NB4 (cell line): ENCODE results near the gene IL21R.

Source experiments
- DNase-seq: peaks from one replicate; pipeline ENCODE4 v3.0.0; 2010; ENCODE audit warnings: low read depth
- H3K4me3 ChIP-seq: one replicate; pipeline ENCODE4 v1.5.1; 2011; ENCODE audit warnings: mild to moderate bottlenecking, low read depth, low read length, moderate library complexity
- MYC ChIP-seq: IDR thresholded peaks from 2 replicates; pipeline ENCODE4 v1.6.1; 2011; ENCODE audit warnings: low read depth, low read length
- POLR2A ChIP-seq: IDR thresholded peaks from 2 replicates; pipeline ENCODE4 v1.6.1; 2011; ENCODE audit warnings: mild to moderate bottlenecking; ENCODE audit not compliant: insufficient read length; ENCODE audit errors: extremely low read depth
- TF ChIP-seq, protein P1 (sequence below): IDR thresholded peaks from 2 replicates; pipeline ENCODE4 v1.6.1; 2011; ENCODE audit warnings: low read depth, low read length
- TF ChIP-seq, protein P2 (sequence below): IDR thresholded peaks from one replicate; pipeline ENCODE4 v1.5.1; 2012; ENCODE audit warnings: low read depth, low read length

Gene IL21R

GRCh38 chr16:27439271-27440018, 37.5 kb downstream of the IL21R start:
- DNase-seq = no peak
- no peak overlapping the region for H3K4me3 ChIP-seq
- TF ChIP-seq, protein P1, sequence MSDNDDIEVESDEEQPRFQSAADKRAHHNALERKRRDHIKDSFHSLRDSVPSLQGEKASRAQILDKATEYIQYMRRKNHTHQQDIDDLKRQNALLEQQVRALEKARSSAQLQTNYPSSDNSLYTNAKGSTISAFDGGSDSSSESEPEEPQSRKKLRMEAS = no peak
- TF ChIP-seq, protein P2, sequence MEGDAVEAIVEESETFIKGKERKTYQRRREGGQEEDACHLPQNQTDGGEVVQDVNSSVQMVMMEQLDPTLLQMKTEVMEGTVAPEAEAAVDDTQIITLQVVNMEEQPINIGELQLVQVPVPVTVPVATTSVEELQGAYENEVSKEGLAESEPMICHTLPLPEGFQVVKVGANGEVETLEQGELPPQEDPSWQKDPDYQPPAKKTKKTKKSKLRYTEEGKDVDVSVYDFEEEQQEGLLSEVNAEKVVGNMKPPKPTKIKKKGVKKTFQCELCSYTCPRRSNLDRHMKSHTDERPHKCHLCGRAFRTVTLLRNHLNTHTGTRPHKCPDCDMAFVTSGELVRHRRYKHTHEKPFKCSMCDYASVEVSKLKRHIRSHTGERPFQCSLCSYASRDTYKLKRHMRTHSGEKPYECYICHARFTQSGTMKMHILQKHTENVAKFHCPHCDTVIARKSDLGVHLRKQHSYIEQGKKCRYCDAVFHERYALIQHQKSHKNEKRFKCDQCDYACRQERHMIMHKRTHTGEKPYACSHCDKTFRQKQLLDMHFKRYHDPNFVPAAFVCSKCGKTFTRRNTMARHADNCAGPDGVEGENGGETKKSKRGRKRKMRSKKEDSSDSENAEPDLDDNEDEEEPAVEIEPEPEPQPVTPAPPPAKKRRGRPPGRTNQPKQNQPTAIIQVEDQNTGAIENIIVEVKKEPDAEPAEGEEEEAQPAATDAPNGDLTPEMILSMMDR = no peak
- TF ChIP-seq MYC (no peak), POLR2A (no peak)

DNA sequence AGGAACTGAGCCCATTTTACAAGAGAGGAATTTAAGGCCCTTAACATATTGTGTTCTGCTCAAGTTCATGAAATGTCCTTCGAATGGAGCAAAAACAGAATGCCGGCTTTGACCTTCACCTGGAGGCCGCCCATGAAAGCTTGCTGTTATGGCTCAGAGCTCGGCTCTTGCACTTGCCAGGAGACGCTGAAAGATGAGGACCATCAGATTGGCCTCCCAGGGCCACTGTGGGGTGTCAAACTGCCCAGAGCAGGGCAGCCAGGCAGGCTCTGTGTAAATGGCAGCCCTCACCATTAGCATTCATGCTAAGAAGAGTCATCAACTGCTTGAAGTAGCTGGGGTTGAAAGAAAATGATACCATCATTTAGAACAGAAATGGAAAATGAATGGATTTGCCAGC, 39.3 kb downstream of the IL21R start:
- no peak for DNase-seq
- H3K4me3 ChIP-seq = no peak overlapping the region
- TF ChIP-seq, protein P2 = no peak
- TF ChIP-seq POLR2A = no peak

DNA sequence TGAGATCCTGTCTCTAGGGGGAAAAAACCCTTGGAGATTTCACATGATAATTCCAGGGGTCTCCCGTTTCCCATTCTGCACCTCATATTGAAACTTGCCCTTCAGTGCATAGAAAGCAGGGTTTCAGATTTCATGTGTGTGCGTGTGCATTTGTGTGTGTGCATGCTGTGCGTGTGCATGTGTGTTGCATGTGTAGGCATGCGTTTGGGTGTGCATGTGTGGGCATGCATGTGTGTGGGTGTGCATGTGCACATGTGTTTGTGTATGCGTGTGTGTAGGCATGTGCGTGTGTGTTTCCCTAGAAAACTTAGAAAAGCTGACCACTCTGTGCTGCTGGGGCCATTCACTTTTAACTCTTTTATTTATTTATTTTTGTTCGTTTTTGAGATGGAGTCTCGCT, 40.0 kb downstream of the IL21R start:
- H3K4me3 ChIP-seq = no peak overlapping the region
- TF ChIP-seq, protein P2 = no peak
- TF ChIP-seq, protein P1 = no peak
- TF ChIP-seq POLR2A = no peak
- no peak for TF ChIP-seq MYC
- DNase-seq = no peak

- no peak for TF ChIP-seq POLR2A
- TF ChIP-seq, protein P1 = no peak
- TF ChIP-seq, protein P2 = no peak
- TF ChIP-seq MYC = no peak
- no peak for DNase-seq
- no peak overlapping the region for H3K4me3 ChIP-seq
Observed at GRCh38 chr16:27444015-27444414, 42.0 kb downstream of the IL21R start.

DNA sequence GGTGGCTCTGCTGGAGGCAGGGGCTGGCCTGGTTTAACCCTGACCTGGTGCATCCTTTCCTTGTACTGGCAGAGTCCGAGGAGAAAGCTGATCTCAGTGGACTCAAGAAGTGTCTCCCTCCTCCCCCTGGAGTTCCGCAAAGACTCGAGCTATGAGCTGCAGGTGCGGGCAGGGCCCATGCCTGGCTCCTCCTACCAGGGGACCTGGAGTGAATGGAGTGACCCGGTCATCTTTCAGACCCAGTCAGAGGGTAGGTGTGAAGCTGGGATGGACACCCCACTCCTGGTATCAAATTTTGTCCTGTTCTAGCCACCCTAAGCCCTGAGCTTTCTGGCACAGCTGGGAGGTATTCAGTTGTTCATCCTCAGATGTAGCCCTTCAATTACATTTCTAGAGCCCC, 42.5 kb downstream of the IL21R start:
- TF ChIP-seq MYC = no peak
- TF ChIP-seq, protein P1 = no peak
- TF ChIP-seq, protein P2 = no peak
- TF ChIP-seq POLR2A = no peak
- DNase-seq = no peak
- no peak overlapping the region for H3K4me3 ChIP-seq
